WTC11 (cell line): ENCODE data around the gene ARHGAP10. TPM values are rescaled to one million over a fixed set of nuclear protein-coding genes. Genes with fewer than 3 reads are reported as not detected.

Source experiments
- ATAC-seq: fragments of 200-7000 bp; cut with Tn5 transposase; 2 replicates; pipeline ENCODE4 v1.10.0; 2021; ENCODE audit warnings: mild to moderate bottlenecking, moderate library complexity
- CTCF ChIA-PET: fragments of 300-600 bp; sonication (Branson Sonifier 250); formaldehyde crosslinking; loops from one replicate; lab custom pipeline; 2021; ENCODE audit warnings: antibody characterized with exemption; lab: Charles Lee
- POLR2A ChIA-PET: fragments of 350-600 bp; sonication (Branson Sonifier 250); formaldehyde crosslinking; loops from one replicate; lab custom pipeline; 2021; ENCODE audit warnings: antibody characterized with exemption; lab: Charles Lee
- DNase-seq: peaks from one replicate; pipeline ENCODE4 v3.0.0; 2021; ENCODE audit warnings: low spot score
- H3K27ac Mint-ChIP-seq: 2 replicates; pipeline ENCODE4 v1.8.0; 2021; ENCODE audit warnings: mixed read lengths
- H3K27me3 Mint-ChIP-seq: 2 replicates; pipeline ENCODE4 v1.8.0; 2021; ENCODE audit warnings: low read depth, mild to moderate bottlenecking, moderate library complexity, mixed read lengths
- H3K36me3 Mint-ChIP-seq: 2 replicates; pipeline ENCODE4 v1.8.0; 2021; ENCODE audit warnings: mixed read lengths
- H3K4me1 Mint-ChIP-seq: 2 replicates; pipeline ENCODE4 v1.8.0; 2022; ENCODE audit warnings: mixed read lengths
- H3K4me3 Mint-ChIP-seq: 2 replicates; pipeline ENCODE4 v1.8.0; 2021; ENCODE audit warnings: mild to moderate bottlenecking, moderate library complexity, mixed read lengths
- H3K9me3 Mint-ChIP-seq: 2 replicates; pipeline ENCODE4 v1.8.0; 2021; ENCODE audit warnings: mixed read lengths
- ATF1 ChIP-seq: sonication (generic); formaldehyde crosslinking; IDR thresholded peaks from 2 replicates; pipeline ENCODE4 v1.8.1; 2023; ENCODE audit warnings: mild to moderate bottlenecking, moderate library complexity, missing genetic modification reagents
- ELF4 ChIP-seq: sonication (generic); formaldehyde crosslinking; IDR thresholded peaks from 2 replicates; pipeline ENCODE4 v1.8.1; 2022; ENCODE audit warnings: low read depth, mild to moderate bottlenecking, moderate library complexity, missing genetic modification reagents
- ETV6 ChIP-seq: sonication (generic); formaldehyde crosslinking; IDR thresholded peaks from 2 replicates; pipeline ENCODE4 v1.8.1; 2022; ENCODE audit warnings: mild to moderate bottlenecking, missing genetic modification reagents
- IRF2 ChIP-seq: sonication (generic); formaldehyde crosslinking; IDR thresholded peaks from 2 replicates; pipeline ENCODE4 v1.8.0; 2022; ENCODE audit warnings: low read depth, missing genetic modification reagents, borderline replicate concordance
- OVOL2 ChIP-seq: fragments of 250-450 bp; sonication (Bioruptor Pico); IDR thresholded peaks from 2 replicates; pipeline ENCODE4 v1.9.0; 2021; ENCODE audit warnings: mild to moderate bottlenecking, borderline replicate concordance
- RELA ChIP-seq: sonication (generic); formaldehyde crosslinking; IDR thresholded peaks from 2 replicates; pipeline ENCODE4 v1.8.1; 2022; ENCODE audit warnings: missing genetic modification reagents, mild to moderate bottlenecking, borderline replicate concordance
- TEAD1 ChIP-seq: sonication (generic); formaldehyde crosslinking; IDR thresholded peaks from 2 replicates; pipeline ENCODE4 v1.8.0; 2022; ENCODE audit warnings: mild to moderate bottlenecking, missing genetic modification reagents
- ZBTB21 ChIP-seq: sonication (generic); formaldehyde crosslinking; IDR thresholded peaks from 2 replicates; pipeline ENCODE4 v1.8.1; 2023; ENCODE audit warnings: mild to moderate bottlenecking, missing genetic modification reagents, borderline replicate concordance
- ZNF121 ChIP-seq: sonication (generic); formaldehyde crosslinking; IDR thresholded peaks from 2 replicates; pipeline ENCODE4 v1.8.0; 2023; ENCODE audit warnings: missing genetic modification reagents
- ZNF317 ChIP-seq: sonication (generic); formaldehyde crosslinking; IDR thresholded peaks from 2 replicates; pipeline ENCODE4 v1.8.1; 2023; ENCODE audit warnings: low read depth, mild to moderate bottlenecking, moderate library complexity, missing genetic modification reagents, borderline replicate concordance
- ZNF396 ChIP-seq: fragments of 250-450 bp; sonication (Bioruptor Pico); IDR thresholded peaks from 2 replicates; pipeline ENCODE4 v1.8.0; 2021; ENCODE audit warnings: mild to moderate bottlenecking, moderate library complexity, borderline replicate concordance
- total RNA-seq: library from RNA; stranded (reverse); gene quantifications from 3 replicates; pipeline ENCODE4 v1.2.3, GENCODE V29; 2021
- TF ChIP-seq, protein P1 (sequence below): sonication (generic); formaldehyde crosslinking; IDR thresholded peaks from 2 replicates; pipeline ENCODE4 v1.8.0; 2023; ENCODE audit warnings: missing genetic modification reagents
- TF ChIP-seq, protein P2 (sequence below): sonication (generic); formaldehyde crosslinking; IDR thresholded peaks from 2 replicates; pipeline ENCODE4 v1.8.0; 2023; ENCODE audit warnings: mild to moderate bottlenecking, missing genetic modification reagents
- TF ChIP-seq, protein P3 (sequence below): fragments of 250-450 bp; sonication (Bioruptor Pico); IDR thresholded peaks from 2 replicates; pipeline ENCODE4 v1.9.0; 2021; ENCODE audit warnings: mild to moderate bottlenecking
- TF ChIP-seq, protein P4 (sequence below): sonication (generic); formaldehyde crosslinking; IDR thresholded peaks from 2 replicates; pipeline ENCODE4 v1.8.1; 2022; ENCODE audit warnings: mild to moderate bottlenecking, moderate library complexity, missing genetic modification reagents
- TF ChIP-seq, protein P5 (sequence below): sonication (generic); formaldehyde crosslinking; IDR thresholded peaks from 2 replicates; pipeline ENCODE4 v1.8.1; 2023; ENCODE audit warnings: mild to moderate bottlenecking, moderate library complexity, missing genetic modification reagents
- TF ChIP-seq, protein P6 (sequence below): fragments of 250-450 bp; sonication (Bioruptor Pico); IDR thresholded peaks from 2 replicates; pipeline ENCODE4 v1.9.0; 2021; ENCODE audit warnings: mild to moderate bottlenecking, borderline replicate concordance

The ARHGAP10 gene
- total RNA-seq, 1 experiment from 2014 or later = 9.6 TPM

DNA sequence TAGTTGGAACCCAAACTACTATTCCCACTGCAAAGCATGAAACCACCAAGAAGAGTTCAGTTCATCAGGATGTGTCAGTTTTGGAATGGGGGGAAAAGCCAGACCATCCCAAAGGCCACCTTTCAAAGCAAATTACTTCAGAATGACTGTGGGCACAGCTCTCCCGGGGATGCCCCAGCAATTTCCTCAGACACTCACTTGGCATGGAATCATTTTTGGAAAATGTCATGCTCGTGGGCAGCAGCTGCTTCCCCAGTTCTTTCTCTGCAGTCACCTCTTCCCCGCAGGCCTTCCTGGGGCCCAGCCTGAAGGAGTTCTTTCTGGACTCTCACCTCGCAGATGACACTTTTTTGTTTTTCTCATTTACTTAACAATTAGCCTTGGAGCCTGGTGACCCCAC lies 360.0 kb downstream of the ARHGAP10 start:
- TF ChIP-seq ZNF396 (no peak), ETV6 (CRISPR knock-in tag) (no peak), ELF4 (CRISPR knock-in tag) (no peak)
- TF ChIP-seq, protein P1, sequence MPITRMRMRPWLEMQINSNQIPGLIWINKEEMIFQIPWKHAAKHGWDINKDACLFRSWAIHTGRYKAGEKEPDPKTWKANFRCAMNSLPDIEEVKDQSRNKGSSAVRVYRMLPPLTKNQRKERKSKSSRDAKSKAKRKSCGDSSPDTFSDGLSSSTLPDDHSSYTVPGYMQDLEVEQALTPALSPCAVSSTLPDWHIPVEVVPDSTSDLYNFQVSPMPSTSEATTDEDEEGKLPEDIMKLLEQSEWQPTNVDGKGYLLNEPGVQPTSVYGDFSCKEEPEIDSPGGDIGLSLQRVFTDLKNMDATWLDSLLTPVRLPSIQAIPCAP = no peak
- TF ChIP-seq, protein P2, sequence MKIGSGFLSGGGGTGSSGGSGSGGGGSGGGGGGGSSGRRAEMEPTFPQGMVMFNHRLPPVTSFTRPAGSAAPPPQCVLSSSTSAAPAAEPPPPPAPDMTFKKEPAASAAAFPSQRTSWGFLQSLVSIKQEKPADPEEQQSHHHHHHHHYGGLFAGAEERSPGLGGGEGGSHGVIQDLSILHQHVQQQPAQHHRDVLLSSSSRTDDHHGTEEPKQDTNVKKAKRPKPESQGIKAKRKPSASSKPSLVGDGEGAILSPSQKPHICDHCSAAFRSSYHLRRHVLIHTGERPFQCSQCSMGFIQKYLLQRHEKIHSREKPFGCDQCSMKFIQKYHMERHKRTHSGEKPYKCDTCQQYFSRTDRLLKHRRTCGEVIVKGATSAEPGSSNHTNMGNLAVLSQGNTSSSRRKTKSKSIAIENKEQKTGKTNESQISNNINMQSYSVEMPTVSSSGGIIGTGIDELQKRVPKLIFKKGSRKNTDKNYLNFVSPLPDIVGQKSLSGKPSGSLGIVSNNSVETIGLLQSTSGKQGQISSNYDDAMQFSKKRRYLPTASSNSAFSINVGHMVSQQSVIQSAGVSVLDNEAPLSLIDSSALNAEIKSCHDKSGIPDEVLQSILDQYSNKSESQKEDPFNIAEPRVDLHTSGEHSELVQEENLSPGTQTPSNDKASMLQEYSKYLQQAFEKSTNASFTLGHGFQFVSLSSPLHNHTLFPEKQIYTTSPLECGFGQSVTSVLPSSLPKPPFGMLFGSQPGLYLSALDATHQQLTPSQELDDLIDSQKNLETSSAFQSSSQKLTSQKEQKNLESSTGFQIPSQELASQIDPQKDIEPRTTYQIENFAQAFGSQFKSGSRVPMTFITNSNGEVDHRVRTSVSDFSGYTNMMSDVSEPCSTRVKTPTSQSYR = no peak
- TF ChIP-seq, protein P3, sequence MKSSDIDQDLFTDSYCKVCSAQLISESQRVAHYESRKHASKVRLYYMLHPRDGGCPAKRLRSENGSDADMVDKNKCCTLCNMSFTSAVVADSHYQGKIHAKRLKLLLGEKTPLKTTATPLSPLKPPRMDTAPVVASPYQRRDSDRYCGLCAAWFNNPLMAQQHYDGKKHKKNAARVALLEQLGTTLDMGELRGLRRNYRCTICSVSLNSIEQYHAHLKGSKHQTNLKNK = no peak
- TF ChIP-seq, protein P4, sequence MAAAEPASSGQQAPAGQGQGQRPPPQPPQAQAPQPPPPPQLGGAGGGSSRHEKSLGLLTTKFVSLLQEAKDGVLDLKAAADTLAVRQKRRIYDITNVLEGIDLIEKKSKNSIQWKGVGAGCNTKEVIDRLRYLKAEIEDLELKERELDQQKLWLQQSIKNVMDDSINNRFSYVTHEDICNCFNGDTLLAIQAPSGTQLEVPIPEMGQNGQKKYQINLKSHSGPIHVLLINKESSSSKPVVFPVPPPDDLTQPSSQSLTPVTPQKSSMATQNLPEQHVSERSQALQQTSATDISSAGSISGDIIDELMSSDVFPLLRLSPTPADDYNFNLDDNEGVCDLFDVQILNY = no peak
- ATAC-seq (no peak), DNase-seq (no peak)
- peaks cover 12% of the 10 kb centered on the region for H3K4me1 Mint-ChIP-seq
- CTCF ChIA-PET = interaction anchor here (0.7 to 1.0 kb wide), 2 partner anchors 10 kb away, joined by 3 read pairs; no protein-coding TSS in a partner anchor
- POLR2A ChIA-PET = no interaction called here
- no peak overlapping the region for H3K27ac Mint-ChIP-seq
- H3K9me3 Mint-ChIP-seq = peaks cover 3% of the 10 kb centered on the region; the same call in 1 of the 2 replicates
- H3K27me3 Mint-ChIP-seq = no peaks in the 10 kb centered on the region; the same call in 1 of the 2 replicates
- no peak overlapping the region for H3K4me3 Mint-ChIP-seq
- H3K36me3 Mint-ChIP-seq = no peaks in the 10 kb centered on the region

DNA sequence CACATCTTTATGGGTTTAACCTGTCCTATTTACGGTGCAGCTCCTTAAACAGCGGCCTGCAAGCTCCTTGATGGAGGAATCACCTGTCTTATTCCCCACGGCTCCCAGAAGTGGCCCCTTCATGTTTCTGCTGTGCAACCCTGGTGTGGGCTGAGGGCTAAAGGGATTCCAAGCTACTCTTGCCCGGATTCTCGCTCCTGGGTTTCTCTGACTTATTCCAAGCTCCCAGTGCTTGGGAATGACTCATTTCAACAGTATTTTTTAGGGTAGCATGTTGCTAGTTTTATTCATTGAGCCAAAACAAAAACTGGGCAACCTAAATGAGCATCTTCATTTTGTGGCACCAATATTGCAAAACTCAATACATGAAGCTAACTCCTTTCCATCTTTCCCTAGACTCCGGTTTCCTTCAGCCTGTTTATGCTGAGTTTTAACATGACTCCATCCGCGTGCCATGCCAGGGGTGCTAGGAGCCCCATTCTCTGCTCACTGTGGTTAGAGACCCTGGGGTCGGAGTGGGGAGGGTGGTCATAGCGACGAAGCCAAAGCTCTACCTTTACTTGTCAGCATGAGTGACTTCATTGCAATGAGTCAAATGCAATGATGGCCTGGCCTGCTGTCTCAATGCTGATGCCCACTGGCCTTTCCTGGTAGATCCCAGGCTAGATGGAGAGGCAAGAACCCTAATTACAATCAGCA lies 360.6 kb downstream of the ARHGAP10 start:
- no peak for TF ChIP-seq ETV6 (CRISPR knock-in tag)
- TF ChIP-seq ZBTB21 = no peak
- no peak for TF ChIP-seq TEAD1 (CRISPR knock-in tag)
- TF ChIP-seq OVOL2 (CRISPR knock-in tag) = no peak
- TF ChIP-seq IRF2 = no peak
- TF ChIP-seq, protein P4 = no peak
- no peak for TF ChIP-seq RELA (CRISPR knock-in tag)
- TF ChIP-seq, protein P5, sequence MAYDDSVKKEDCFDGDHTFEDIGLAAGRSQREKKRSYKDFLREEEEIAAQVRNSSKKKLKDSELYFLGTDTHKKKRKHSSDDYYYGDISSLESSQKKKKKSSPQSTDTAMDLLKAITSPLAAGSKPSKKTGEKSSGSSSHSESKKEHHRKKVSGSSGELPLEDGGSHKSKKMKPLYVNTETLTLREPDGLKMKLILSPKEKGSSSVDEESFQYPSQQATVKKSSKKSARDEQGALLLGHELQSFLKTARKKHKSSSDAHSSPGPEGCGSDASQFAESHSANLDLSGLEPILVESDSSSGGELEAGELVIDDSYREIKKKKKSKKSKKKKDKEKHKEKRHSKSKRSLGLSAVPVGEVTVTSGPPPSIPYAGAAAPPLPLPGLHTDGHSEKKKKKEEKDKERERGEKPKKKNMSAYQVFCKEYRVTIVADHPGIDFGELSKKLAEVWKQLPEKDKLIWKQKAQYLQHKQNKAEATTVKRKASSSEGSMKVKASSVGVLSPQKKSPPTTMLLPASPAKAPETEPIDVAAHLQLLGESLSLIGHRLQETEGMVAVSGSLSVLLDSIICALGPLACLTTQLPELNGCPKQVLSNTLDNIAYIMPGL (CRISPR knock-in tag) = no peak
- no peak for TF ChIP-seq ZNF317
- TF ChIP-seq ZNF121 = no peak
- TF ChIP-seq, protein P6, sequence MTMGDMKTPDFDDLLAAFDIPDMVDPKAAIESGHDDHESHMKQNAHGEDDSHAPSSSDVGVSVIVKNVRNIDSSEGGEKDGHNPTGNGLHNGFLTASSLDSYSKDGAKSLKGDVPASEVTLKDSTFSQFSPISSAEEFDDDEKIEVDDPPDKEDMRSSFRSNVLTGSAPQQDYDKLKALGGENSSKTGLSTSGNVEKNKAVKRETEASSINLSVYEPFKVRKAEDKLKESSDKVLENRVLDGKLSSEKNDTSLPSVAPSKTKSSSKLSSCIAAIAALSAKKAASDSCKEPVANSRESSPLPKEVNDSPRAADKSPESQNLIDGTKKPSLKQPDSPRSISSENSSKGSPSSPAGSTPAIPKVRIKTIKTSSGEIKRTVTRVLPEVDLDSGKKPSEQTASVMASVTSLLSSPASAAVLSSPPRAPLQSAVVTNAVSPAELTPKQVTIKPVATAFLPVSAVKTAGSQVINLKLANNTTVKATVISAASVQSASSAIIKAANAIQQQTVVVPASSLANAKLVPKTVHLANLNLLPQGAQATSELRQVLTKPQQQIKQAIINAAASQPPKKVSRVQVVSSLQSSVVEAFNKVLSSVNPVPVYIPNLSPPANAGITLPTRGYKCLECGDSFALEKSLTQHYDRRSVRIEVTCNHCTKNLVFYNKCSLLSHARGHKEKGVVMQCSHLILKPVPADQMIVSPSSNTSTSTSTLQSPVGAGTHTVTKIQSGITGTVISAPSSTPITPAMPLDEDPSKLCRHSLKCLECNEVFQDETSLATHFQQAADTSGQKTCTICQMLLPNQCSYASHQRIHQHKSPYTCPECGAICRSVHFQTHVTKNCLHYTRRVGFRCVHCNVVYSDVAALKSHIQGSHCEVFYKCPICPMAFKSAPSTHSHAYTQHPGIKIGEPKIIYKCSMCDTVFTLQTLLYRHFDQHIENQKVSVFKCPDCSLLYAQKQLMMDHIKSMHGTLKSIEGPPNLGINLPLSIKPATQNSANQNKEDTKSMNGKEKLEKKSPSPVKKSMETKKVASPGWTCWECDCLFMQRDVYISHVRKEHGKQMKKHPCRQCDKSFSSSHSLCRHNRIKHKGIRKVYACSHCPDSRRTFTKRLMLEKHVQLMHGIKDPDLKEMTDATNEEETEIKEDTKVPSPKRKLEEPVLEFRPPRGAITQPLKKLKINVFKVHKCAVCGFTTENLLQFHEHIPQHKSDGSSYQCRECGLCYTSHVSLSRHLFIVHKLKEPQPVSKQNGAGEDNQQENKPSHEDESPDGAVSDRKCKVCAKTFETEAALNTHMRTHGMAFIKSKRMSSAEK (CRISPR knock-in tag) = no peak
- TF ChIP-seq ATF1 (CRISPR knock-in tag) = no peak
- ChIA-PET POLR2A (no interaction called here), CTCF (interaction anchor here (1.0 kb wide), 1 partner anchor 10 kb away, joined by 3 read pairs; no protein-coding TSS in a partner anchor)
- peaks cover 3% of the 10 kb centered on the region; the same call in 1 of the 2 replicates for H3K9me3 Mint-ChIP-seq
- H3K27ac Mint-ChIP-seq = no peak overlapping the region
- H3K36me3 Mint-ChIP-seq = no peaks in the 10 kb centered on the region
- peaks cover 15% of the 10 kb centered on the region for H3K4me1 Mint-ChIP-seq
- no peak for DNase-seq
- H3K4me3 Mint-ChIP-seq = no peak overlapping the region
- H3K27me3 Mint-ChIP-seq = no peaks in the 10 kb centered on the region; the same call in 1 of the 2 replicates
- ATAC-seq = no peak
